ENCODE data around the gene CCDC34. TPM values are rescaled to one million over a fixed set of nuclear protein-coding genes. Genes with fewer than 3 reads are reported as not detected.

CCDC34 gene
- total RNA-seq, 1 donor, result 3.5 TPM

GRCh38 chr11:27355575-27356104 is 7.4 kb downstream of the CCDC34 start:
- H3K4me3 ChIP-seq (ENCODE audit: low read depth, low read length), result no peak overlapping the region
- TF ChIP-seq CTCF (IDR thresholded peaks at IDR 0.05; ENCODE audit: insufficient read depth, low read depth, low read length), result no peak
- DNase-seq (ENCODE audit: low read depth), result no peak

- H3K4me3 ChIP-seq (ENCODE audit: low read depth, low read length), result no peak overlapping the region
- no peak for TF ChIP-seq CTCF (IDR thresholded peaks at IDR 0.05; ENCODE audit: insufficient read depth, low read depth, low read length)
- DNase-seq (ENCODE audit: low read depth), result no peak
These were observed 8.6 kb downstream of the CCDC34 start for GRCh38 chr11:27354359-27354965.

GRCh38 chr11:27353593-27354358 is 9.2 kb downstream of the CCDC34 start:
- DNase-seq (ENCODE audit: low read depth), result no peak
- TF ChIP-seq CTCF (IDR thresholded peaks at IDR 0.05; ENCODE audit: insufficient read depth, low read depth, low read length), result no peak
- H3K4me3 ChIP-seq (ENCODE audit: low read depth, low read length), result no peak overlapping the region

GRCh38 chr11:27352781-27353180 is 10.2 kb downstream of the CCDC34 start:
- no peak overlapping the region for H3K4me3 ChIP-seq (ENCODE audit: low read depth, low read length)
- no peak for TF ChIP-seq CTCF (IDR thresholded peaks at IDR 0.05; ENCODE audit: insufficient read depth, low read depth, low read length)
- DNase-seq (ENCODE audit: low read depth), result no peak

- H3K4me3 ChIP-seq (ENCODE audit: low read depth, low read length), result no peak overlapping the region
- no peak for DNase-seq (ENCODE audit: low read depth)
- TF ChIP-seq CTCF (IDR thresholded peaks at IDR 0.05; ENCODE audit: insufficient read depth, low read depth, low read length), result no peak
These were observed 12.5 kb downstream of the CCDC34 start for GRCh38 chr11:27350511-27350910.

- no peak for DNase-seq (ENCODE audit: low read depth)
- no peak for TF ChIP-seq CTCF (IDR thresholded peaks at IDR 0.05; ENCODE audit: insufficient read depth, low read depth, low read length)
These were observed 13.1 kb downstream of the CCDC34 start for GRCh38 chr11:27349919-27350318.

More at GRCh38 chr11:27349919-27350318, 13.1 kb downstream of the CCDC34 start:
- no peak overlapping the region for H3K4me3 ChIP-seq (ENCODE audit: low read depth, low read length)
